GM19468 (cell line): ENCODE data around the gene BMP6.

Experiments used
- ATAC-seq: cut with Tn5 transposase; IDR thresholded peaks from one replicate; pipeline ENCODE4 v1.9.1; 2021; ENCODE audit warnings: mild to moderate bottlenecking, moderate library complexity, moderate number of reproducible peaks; ENCODE audit not compliant: unreplicated experiment; ENCODE audit errors: extremely low read depth

The BMP6 gene

DNA sequence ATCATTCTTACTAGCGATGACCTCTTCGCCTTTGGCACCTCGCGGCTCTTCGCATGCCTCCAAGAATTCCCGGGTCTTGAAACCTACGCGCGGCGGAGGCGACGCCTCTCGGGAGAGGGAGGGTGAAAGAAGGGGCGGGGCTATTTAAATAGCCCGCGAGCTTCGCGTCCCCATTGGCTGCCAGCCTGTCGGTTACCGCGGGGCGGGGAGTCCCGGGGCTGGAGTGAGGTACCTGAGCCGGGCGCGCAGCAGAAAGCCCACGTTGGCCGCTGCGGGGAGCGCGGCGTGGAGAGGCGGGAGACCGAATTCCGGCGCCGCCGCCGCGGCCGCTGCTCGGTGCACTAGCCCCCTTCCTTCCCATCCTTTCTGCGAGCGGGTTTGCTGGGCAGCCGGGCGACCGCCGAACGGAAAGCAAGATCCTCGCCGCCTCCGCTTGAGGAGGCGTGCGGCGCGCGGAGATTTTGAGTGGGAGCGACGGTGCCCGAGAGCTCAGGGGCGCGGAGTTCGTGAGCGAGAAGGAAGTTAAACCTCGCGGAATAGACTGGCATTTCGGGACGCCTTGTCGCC lies at the start of gene BMP6:
BMP6 (plus strand) TSS at position 251 of the 567 bp plus-strand sequence. CDS start 857 bp downstream, outside the sequence.
- ATAC-seq, result no peak

DNA sequence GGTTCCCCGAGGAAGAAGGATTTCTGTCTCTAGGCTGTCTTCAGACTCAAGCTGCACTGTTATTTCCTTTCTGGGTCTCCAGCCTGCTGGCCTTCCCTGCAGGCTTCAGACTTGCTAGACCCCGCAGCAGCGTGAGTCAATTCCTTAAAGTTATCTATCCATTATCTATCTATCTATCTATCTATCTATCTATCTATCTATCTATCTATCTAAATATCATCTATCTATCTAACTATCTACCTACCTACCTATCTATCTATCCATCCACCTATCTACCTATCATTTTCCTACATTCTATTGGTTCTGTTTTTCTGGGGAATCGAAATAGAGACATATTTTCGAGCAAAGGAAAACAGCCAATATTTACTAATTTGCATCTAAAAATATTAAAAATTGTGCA lies 48.7 kb upstream of the BMP6 start:
- ATAC-seq, result no peak

- no peak for ATAC-seq
These were observed 45.4 kb upstream of the BMP6 start for GRCh38 chr6:7680393-7681075.

DNA sequence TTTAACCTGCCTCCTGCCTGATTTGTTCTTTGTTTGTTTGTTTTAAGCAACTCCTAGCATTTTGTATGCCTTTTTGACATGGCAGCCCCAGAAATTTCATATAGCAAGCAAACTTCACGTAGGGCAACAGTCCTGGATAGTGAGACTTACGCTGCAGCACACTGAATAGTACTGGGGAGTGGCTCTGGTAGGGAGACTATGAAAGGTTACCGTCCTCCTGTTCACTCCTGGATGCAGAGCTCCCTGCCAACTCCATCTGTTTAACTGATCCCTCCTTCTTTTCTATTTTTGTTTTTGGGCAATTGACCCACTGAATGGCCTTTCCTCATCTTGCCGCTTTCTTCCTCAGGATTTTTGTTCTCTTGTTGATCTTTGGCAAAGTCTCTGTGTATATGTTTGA lies 44.5 kb upstream of the BMP6 start:
- no peak for ATAC-seq

GRCh38 chr6:7684076-7684475 lies 41.8 kb upstream of the BMP6 start:
- no peak for ATAC-seq

DNA sequence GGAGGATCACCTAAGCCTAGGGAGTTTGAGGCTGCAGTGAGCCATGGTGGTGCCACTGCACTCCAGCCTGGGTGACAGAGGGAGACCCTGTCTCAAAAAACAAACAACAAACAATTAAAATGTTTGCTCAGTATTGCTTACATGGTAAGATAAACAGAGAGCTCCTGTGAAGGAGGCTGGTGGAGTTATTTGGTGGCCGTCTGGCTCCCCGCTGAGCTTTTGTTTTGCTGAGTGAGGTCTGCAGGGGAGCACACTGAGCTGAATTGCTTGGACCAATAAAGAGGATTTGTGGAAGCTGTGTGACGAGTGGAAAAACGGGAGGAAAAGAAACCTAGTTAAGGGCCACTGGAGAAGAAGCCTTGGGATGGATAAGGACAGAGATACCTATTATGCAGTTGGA lies 41.1 kb upstream of the BMP6 start:
- no peak for ATAC-seq

- ATAC-seq, result no peak
These were observed 40.6 kb upstream of the BMP6 start for GRCh38 chr6:7685276-7685675.

DNA sequence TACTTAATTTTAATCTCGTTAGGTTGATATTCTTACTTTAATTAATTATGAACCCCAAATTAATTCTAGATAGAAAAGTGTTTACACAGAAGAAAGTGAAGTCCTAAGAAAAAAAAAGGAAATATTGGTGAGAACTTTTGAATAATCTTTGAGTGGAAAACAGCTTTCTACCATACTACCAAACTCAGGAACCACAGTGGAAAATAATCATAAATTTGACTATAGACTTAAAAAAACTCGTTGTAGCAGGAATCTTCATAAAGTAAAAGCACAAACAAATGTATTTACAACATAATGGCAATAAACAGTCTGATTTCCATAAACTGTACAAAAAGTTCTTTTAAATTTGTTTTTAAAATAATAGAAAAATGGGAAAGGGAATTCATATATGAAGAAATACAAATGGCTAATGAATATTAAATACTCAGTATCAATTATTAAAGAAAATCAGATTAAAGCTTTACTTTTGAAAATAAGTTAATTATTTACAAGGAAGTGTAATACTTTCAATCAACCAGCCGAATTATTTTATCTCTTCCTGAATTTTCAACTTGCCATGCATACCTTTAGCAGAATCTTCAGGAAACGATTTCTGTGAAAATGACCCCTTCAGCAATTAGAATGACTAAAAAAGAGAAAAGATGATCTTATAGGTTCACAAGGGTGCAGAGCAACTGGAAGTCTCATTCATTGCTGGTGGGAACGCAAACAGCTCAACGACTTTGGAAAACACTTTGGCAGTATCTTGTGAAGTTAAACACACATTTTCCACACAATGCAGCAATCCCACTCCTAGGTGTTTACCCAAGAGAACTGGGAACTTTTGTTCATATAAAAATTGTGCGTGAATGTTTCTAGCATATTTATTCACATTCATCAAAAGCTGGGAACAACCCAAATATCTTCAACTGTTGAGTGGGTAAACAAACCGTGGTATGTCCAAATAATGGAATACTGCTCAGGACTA lies 38.5 kb upstream of the BMP6 start:
- no peak for ATAC-seq

- no peak for ATAC-seq
These were observed 34.9 kb upstream of the BMP6 start for GRCh38 chr6:7691021-7691420.

GRCh38 chr6:7691675-7692452 lies 34.0 kb upstream of the BMP6 start:
- ATAC-seq, result no peak

- no peak for ATAC-seq
These were observed 33.5 kb upstream of the BMP6 start for GRCh38 chr6:7692453-7692784.

DNA sequence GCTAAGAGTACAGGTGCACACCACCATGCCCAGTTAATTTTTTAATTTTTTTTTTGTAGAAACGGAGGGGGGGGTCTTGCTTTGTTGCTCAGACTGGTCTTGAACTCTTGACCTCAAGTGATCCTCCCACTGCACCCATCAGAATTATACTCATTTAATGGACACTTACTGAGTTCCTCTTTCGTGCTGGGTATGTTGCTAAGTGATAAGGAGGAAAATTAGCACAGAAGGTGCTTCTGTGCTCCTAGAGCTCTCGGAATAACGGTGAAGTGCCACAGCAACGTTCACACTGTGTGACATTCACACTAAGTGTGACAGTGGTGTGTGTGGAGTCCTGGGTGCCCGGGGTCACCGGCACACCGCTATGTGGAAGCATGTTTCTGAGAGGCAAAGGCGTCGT lies 32.1 kb upstream of the BMP6 start:
- ATAC-seq, result no peak

GRCh38 chr6:7696061-7696460 lies 29.8 kb upstream of the BMP6 start:
- no peak for ATAC-seq

- ATAC-seq, result no peak
These were observed 28.5 kb upstream of the BMP6 start for GRCh38 chr6:7697432-7697819.

DNA sequence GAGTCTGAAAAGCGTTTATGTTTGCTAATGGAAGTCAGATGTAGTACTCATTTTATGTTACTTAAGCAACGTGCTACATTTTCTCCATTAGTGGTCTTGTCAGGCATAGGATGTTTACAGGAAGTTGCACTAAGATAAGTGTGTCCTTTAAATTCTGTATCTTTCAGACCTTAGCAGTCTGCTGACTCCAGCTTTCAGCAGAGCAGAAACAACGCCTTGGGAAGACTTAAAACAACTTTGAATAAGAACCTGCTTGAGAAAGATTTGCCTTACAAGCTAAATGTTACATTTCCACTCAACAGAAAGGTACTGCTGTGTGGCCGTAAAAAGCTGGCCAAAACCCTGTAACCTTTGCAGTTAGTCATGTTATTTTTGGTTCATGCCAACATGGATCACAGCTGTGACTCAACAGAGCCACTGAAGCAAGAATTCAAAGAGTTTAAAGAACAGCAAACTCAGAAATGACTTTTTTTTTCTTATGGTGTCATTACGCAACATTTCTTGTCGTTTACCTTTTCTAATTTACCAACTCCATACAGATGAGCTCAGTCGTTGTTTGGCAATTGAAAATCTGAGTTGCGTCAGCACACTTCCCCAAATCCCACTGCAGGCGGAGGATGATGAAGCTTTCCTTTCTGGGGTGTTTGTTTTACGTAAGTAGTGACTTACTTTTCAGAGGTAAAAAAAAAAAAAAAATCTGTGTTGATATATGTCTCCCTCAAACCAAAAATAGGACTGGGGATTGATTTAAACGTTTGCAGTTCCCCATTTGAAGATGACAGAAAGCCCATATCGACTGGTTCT lies 27.9 kb upstream of the BMP6 start:
- ATAC-seq, result no peak

- ATAC-seq, result no peak
These were observed 24.6 kb upstream of the BMP6 start for GRCh38 chr6:7701212-7701834.

GRCh38 chr6:7703148-7703680 lies 22.7 kb upstream of the BMP6 start:
- ATAC-seq, result no peak

DNA sequence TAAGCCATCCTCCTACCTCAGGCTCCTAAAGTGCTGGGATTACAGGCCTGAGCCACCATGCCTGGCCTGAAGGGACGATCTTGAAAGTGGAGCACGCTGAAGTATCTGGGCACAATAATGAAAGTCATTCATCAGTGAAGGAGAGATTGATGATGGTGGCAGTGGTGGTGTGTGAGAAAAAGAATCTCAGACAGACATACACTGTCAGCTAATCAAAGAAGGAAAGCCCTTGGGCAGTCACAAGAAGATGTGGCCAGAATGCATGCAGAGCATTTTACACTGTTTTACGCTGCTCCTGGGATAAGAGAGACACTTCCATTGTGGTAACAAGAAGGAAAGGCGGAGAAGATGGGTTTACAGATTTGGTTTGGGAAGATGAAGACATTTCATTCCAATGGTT lies 20.4 kb upstream of the BMP6 start:
- ATAC-seq, result no peak

DNA sequence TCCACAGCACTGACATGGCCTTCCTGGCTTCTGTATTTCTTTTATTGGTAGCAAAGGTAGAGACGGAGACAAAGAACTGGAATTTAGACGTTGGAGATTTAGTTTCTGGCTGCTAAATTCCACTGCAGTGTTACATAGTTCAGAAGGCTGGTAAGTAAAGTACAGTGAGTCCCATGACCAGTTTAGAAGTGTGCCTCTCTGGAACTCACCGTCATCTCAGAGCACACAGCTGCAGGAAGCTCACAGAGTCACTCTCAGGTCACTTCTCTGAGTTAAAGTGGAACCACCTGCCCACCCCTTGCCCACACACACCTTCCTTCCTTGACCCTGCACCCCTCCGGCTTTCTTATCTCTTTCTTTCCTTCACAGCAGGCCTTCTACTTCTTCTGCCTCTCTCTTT lies 19.6 kb upstream of the BMP6 start:
- no peak for ATAC-seq
